ENCODE data around the gene SMPDL3A. TPM values are rescaled to one million over a fixed set of nuclear protein-coding genes. Genes with fewer than 3 reads are reported as not detected.

The SMPDL3A gene
- total and polyA plus RNA-seq, 9 of the 15 experiments (the other 6 are each of a cell fraction or from before 2014, with no cell fraction given): 0.14 to 0.91 (median 0.54) TPM

DNA sequence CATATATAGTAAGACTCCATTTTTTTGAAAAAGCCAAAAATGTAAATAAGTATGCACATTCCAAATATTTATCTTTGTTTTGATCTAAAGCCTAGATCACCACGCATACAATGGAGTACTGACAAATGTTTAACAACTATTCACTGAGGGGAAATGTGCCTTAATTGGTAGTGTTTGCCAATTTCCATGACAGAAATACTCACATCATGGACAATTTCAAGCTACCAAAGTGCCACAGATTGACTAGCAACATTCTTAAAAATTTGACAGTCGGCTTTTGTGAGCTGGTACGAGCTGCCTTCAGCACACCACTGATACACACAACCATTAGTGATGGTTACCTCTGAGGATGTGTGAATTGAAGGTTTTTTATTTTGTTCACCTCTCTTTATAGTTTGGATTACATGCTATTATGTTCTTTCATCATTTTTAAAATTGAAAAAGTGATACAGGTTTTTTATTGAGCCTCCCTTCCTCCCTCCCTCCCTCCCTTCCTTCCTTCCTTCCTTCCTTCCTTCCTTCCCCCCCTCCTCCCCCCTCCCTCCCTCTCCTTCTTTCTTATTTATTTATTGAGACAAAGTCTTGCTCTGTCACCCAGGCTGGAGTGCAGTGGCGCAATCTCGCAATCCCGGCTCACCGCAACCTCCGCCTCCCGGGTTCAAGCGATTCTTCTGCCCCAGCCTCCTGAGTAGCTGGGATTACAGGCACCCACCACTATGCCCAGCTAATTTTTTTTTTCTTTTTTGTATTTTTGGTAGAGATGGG, 19.2 kb downstream of the SMPDL3A start:
- Histone ChIP-seq H3K9me1 (ENCODE audit: control insufficient read depth, insufficient read depth, low read length) (no peaks in the 10 kb centered on the region), H2AFZ (ENCODE audit: low read depth, low read length) (0 out of 2 replicates have a peak overlapping the region, but pooled peaks have one; percentile 16), H3K27me3 (ENCODE audit: control insufficient read depth in 2 of 2, insufficient read depth in 2 of 2, low read length in 2 of 2) (no peaks in the 10 kb centered on the region), H3K4me3 (no peak overlapping the region), H3K27ac (ENCODE audit: extremely low read depth, low read depth, low read length) (no peak overlapping the region), H3K9me3 (replicated peaks; ENCODE audit: control insufficient read depth, insufficient read depth, low read depth, low read length) (no peaks in the 10 kb centered on the region), H3K4me2 (ENCODE audit: insufficient read depth, low read length) (no peak overlapping the region), H3K9ac (ENCODE audit: insufficient read depth in 1 of 2, low read depth in 2 of 2, low read length in 2 of 2) (no peak overlapping the region), H3K79me2 (ENCODE audit: control insufficient read depth, insufficient read depth, low read length) (no peaks in the 10 kb centered on the region), H3K36me3 (ENCODE audit: control insufficient read depth, insufficient read depth, low read length) (no peaks in the 10 kb centered on the region), H4K20me1 (replicated peaks; ENCODE audit: control insufficient read depth, insufficient read depth, low read length) (no peaks in the 10 kb centered on the region), H3K4me1 (replicated peaks in 1 of 2; ENCODE audit: control insufficient read depth in 2 of 2, insufficient read depth in 2 of 2, low read length in 2 of 2) (no peaks in the 10 kb centered on the region)
- no TSS peak for BruUV-seq (replicated peaks)
- intact Hi-C loops (cut with micrococcal nuclease): no loop called here
- ATAC-seq (no peak), FAIRE-seq (no peak), DNase-seq (ENCODE audit: extremely low read depth in 1 of 4, low spot score in 3 of 4) (no peak)
- ChIA-PET CTCF (ENCODE audit: low intra/inter-chr PET ratio) (no interaction called here), POLR2A (no interaction called here)
- 27% methylated on average over 3 of the region's 10 CpGs for WGBS (ENCODE audit: insufficient coverage, low coverage, missing lambda C conversion rate)
- in situ Hi-C loops (cut with MboI): no loop called here
- TF ChIP-seq, protein P1, sequence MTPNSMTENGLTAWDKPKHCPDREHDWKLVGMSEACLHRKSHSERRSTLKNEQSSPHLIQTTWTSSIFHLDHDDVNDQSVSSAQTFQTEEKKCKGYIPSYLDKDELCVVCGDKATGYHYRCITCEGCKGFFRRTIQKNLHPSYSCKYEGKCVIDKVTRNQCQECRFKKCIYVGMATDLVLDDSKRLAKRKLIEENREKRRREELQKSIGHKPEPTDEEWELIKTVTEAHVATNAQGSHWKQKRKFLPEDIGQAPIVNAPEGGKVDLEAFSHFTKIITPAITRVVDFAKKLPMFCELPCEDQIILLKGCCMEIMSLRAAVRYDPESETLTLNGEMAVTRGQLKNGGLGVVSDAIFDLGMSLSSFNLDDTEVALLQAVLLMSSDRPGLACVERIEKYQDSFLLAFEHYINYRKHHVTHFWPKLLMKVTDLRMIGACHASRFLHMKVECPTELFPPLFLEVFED (CRISPR knock-in tag; conservative IDR thresholded peaks at IDR 0.05): no peak
- TF ChIP-seq ZNF121 (CRISPR knock-in tag; conservative IDR thresholded peaks at IDR 0.05): no peak
- no peak for TF ChIP-seq PHF8 (IDR thresholded peaks at IDR 0.05; ENCODE audit: borderline replicate concordance, low read length)
- TF ChIP-seq, protein P2, sequence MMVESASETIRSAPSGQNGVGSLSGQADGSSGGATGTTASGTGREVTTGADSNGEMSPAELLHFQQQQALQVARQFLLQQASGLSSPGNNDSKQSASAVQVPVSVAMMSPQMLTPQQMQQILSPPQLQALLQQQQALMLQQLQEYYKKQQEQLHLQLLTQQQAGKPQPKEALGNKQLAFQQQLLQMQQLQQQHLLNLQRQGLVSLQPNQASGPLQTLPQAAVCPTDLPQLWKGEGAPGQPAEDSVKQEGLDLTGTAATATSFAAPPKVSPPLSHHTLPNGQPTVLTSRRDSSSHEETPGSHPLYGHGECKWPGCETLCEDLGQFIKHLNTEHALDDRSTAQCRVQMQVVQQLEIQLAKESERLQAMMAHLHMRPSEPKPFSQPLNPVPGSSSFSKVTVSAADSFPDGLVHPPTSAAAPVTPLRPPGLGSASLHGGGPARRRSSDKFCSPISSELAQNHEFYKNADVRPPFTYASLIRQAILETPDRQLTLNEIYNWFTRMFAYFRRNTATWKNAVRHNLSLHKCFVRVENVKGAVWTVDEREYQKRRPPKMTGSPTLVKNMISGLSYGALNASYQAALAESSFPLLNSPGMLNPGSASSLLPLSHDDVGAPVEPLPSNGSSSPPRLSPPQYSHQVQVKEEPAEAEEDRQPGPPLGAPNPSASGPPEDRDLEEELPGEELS (CRISPR knock-in tag; IDR thresholded peaks at IDR 0.05; ENCODE audit: borderline replicate concordance): no peak
